ENCODE data around the gene KCNQ2.

KCNQ2 gene

GRCh38 chr20:63370618-63371187, 101.8 kb downstream of the KCNQ2 start:
- no peak overlapping the region for H3K4me3 Mint-ChIP-seq
- peaks cover 18% of the 10 kb centered on the region for H3K27me3 Mint-ChIP-seq (ENCODE audit: low read depth)
- H3K36me3 Mint-ChIP-seq (ENCODE audit: low read depth), result peaks cover 3% of the 10 kb centered on the region
- H3K4me1 Mint-ChIP-seq, result peaks cover 17% of the 10 kb centered on the region
- H3K27ac Mint-ChIP-seq, result peak overlapping the region in 1 of 3 experiments; percentile 65
- TF ChIP-seq, protein P1, sequence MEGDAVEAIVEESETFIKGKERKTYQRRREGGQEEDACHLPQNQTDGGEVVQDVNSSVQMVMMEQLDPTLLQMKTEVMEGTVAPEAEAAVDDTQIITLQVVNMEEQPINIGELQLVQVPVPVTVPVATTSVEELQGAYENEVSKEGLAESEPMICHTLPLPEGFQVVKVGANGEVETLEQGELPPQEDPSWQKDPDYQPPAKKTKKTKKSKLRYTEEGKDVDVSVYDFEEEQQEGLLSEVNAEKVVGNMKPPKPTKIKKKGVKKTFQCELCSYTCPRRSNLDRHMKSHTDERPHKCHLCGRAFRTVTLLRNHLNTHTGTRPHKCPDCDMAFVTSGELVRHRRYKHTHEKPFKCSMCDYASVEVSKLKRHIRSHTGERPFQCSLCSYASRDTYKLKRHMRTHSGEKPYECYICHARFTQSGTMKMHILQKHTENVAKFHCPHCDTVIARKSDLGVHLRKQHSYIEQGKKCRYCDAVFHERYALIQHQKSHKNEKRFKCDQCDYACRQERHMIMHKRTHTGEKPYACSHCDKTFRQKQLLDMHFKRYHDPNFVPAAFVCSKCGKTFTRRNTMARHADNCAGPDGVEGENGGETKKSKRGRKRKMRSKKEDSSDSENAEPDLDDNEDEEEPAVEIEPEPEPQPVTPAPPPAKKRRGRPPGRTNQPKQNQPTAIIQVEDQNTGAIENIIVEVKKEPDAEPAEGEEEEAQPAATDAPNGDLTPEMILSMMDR (IDR thresholded peaks at IDR 0.05; ENCODE audit: unreplicated experiment in 3 of 3), result no peak
- no peaks in the 10 kb centered on the region for H3K9me3 Mint-ChIP-seq

DNA sequence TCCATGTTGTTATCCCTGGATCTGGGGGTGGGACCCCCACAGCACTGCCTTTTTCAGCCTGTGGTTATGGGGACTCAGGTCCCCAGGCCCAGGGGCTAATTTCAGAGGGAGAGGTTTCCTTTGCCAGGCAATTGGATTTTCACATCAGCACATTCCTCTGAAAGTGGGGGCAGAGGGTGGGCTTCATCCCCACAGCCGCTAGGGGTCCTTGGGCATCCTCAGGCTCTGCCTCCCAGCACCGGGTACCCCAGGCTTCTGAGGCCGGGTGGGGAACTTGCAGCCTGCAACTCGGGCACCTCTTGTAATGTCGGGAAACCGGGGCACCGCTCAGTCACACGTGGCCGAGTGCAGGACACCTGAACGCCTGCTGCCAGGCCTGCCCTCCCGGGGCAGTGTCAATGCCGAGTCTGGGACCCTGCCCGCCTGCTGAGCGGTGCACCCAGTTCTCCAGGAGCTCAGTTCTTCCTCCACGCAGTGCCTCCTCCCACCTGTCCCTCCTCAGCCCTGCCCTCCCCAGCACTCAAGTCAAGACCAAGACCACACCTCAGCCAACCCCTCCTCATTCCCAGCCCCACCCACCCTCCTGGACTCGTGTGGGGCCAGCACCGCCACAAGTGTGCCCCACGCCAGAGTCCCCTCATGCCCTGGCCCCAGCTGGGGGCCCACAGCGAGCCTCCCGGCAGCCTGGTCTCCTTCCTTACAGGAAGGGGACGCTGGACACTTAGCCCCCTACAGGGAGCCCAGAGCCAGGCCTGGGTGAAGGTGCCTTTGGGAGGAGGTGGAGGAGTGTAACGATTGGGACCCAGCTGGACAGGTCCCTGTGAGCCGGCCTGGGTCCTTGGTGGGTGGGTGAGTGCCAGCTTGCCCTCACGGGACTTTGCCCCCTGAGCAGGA, 102.5 kb downstream of the KCNQ2 start:
- TF ChIP-seq, protein P1 (IDR thresholded peaks at IDR 0.05; ENCODE audit: unreplicated experiment in 3 of 3), result no peak
- Mint-ChIP-seq H3K27me3 (ENCODE audit: low read depth) (peaks cover 18% of the 10 kb centered on the region), H3K36me3 (ENCODE audit: low read depth) (peaks cover 3% of the 10 kb centered on the region), H3K27ac (peak overlapping the region in 1 of 3 experiments; percentile 30), H3K4me3 (no peak overlapping the region), H3K4me1 (peaks cover 17% of the 10 kb centered on the region), H3K9me3 (no peaks in the 10 kb centered on the region)

DNA sequence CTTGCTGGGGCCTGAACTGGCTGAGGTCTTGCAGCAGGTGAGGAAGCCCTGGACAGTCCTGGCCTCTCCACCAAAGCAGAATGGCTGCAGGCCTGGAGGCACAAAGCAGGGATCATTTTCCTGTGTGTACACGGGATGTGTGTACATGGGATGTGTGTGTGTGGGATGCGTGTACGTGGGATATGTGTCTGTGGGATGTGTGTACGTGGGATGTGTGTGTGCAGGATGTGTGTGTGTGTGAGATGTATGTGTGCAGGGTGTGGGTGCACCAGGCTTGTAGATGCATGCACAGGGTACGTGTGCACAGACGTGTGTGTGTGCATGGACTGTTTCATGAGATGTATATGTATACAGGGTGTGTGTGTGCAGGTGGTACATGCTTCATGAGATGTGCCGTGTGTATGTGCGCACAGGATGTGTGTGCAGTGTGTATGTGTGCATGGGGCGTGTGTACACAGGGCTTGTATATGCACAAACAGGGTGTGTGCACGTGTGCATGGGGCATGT, 103.4 kb downstream of the KCNQ2 start:
- peak overlapping the region in 1 of 3 experiments; percentile 9 for H3K4me3 Mint-ChIP-seq
- H3K36me3 Mint-ChIP-seq (ENCODE audit: low read depth), result peaks cover 3% of the 10 kb centered on the region

DNA sequence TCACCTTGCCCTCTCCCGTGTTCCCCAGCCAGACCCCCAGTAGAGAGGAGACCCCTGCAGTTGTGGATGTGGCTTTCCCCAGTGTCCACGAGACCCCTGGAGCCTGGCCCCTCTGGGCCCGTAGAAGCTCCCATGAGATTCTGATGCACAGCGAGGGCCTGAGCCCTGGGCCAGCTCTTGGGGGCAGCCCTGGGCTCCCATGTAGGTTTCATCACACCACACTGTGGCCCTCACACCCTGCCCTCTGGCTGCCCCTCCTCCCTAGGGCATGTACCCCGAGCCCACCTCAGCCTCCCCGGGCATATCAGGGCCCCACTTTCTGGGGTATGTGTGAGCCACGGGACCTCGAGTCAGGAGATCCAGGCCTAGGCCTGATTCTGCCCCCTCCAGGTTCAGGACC, 104.3 kb downstream of the KCNQ2 start:
- H3K36me3 Mint-ChIP-seq (ENCODE audit: low read depth), result peaks cover 3% of the 10 kb centered on the region
- no peak overlapping the region for H3K4me3 Mint-ChIP-seq
- H3K4me1 Mint-ChIP-seq, result peaks cover 17% of the 10 kb centered on the region
- no peak overlapping the region for H3K27ac Mint-ChIP-seq
- TF ChIP-seq, protein P1 (IDR thresholded peaks at IDR 0.05; ENCODE audit: unreplicated experiment in 3 of 3), result no peak
- H3K9me3 Mint-ChIP-seq, result no peaks in the 10 kb centered on the region
- H3K27me3 Mint-ChIP-seq (ENCODE audit: low read depth), result peaks cover 29% of the 10 kb centered on the region

More for the DNA sequence above, 103.4 kb downstream of the KCNQ2 start:
- peaks cover 17% of the 10 kb centered on the region for H3K4me1 Mint-ChIP-seq
- TF ChIP-seq, protein P1 (IDR thresholded peaks at IDR 0.05; ENCODE audit: unreplicated experiment in 3 of 3), result no peak
- H3K27me3 Mint-ChIP-seq (ENCODE audit: low read depth), result peaks cover 21% of the 10 kb centered on the region
- no peaks in the 10 kb centered on the region for H3K9me3 Mint-ChIP-seq
- H3K27ac Mint-ChIP-seq, result peak overlapping the region in 1 of 3 experiments; percentile 34

GRCh38 chr20:63367446-63368055, 104.9 kb downstream of the KCNQ2 start:
- no peaks in the 10 kb centered on the region for H3K9me3 Mint-ChIP-seq
- H3K4me3 Mint-ChIP-seq, result peak overlapping the region in 2 of 3 experiments; percentile 35 to 45
- H3K27ac Mint-ChIP-seq, result peak overlapping the region; percentile 72 to 90 (median 79)
- H3K4me1 Mint-ChIP-seq, result peaks cover 22% of the 10 kb centered on the region
- H3K36me3 Mint-ChIP-seq (ENCODE audit: low read depth), result peaks cover 3% of the 10 kb centered on the region
- TF ChIP-seq, protein P1 (IDR thresholded peaks at IDR 0.05; ENCODE audit: unreplicated experiment in 3 of 3), result no peak
- peaks cover 35% of the 10 kb centered on the region for H3K27me3 Mint-ChIP-seq (ENCODE audit: low read depth)

Measured in nephron (organoid).